ENCODE data around the gene ZNG1A.
A peak's percentile ranks its signal among the peaks of the same experiment; 100 is the strongest.
"Not testable (repeated sequence)": the region's sequence is repeated elsewhere in the genome, so short reads cannot be mapped to it uniquely, and the experiment has no call there.

ZNG1A gene

DNA sequence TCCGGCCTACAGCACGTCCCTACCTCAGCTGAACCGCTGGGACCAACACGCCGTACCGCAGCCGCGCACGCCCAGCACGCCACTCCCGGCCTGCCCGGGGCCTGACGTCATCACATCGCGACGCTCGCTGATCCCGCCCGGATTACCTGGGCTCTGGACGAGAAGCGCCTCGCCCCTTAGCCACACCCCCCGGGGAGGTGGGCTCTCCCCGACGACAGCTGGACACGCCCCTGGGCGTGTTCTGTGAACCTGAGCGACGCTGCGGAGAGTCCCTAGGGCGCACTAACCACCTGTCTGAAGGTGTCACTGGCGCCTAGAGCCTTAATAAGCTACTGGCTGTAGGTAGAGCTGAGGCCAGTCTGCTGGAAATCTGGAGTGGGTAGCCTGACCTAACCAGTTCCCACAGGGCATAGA, at the start of gene ZNG1A:
TSS of gene ZNG1A (minus strand) at position 87 of the 414 bp plus-strand sequence. CDS start 87 bp downstream, outside the sequence.
- Mint-ChIP-seq H3K4me3 (peak within 1 kb of the TSS; percentile 84), H3K27ac (peak within 1 kb of the TSS; percentile 88)
- H3K4me1 Mint-ChIP-seq (ENCODE audit: low read depth); H3K9me3 Mint-ChIP-seq; intact Hi-C loops (cut with micrococcal nuclease); H3K27me3 Mint-ChIP-seq; H3K36me3 Mint-ChIP-seq (ENCODE audit: low read depth): not testable (repeated sequence)

DNA sequence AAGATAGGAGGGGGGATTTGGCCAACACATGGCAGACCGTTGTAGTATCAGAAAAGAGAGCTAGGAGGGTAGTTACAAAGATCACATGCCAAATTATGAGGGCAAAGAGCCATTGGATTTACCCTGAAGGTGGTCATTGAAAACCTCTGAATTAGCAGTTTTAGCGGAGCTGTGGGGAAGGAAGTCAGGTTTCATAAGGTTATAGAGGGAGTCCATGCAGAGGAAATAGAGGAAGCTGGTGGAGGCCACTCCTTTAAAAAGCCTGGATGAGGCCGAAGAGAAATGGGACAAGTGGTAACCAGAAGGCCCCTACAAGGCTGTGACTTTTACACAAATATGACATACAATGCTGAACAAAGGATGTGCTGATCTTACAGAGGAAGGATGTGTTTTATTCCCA, 49.0 kb upstream of the ZNG1A start:
- H3K4me1 Mint-ChIP-seq (ENCODE audit: low read depth), result peaks cover 29% of the 10 kb centered on the region
- H3K36me3 Mint-ChIP-seq (ENCODE audit: low read depth), result peaks cover 5% of the 10 kb centered on the region
- no peaks in the 10 kb centered on the region for H3K27me3 Mint-ChIP-seq
- H3K4me3 Mint-ChIP-seq, result no peak overlapping the region
- H3K9me3 Mint-ChIP-seq, result no peaks in the 10 kb centered on the region
- intact Hi-C loops (cut with micrococcal nuclease), result no loop called here
- peak overlapping the region; percentile 44 for H3K27ac Mint-ChIP-seq

DNA sequence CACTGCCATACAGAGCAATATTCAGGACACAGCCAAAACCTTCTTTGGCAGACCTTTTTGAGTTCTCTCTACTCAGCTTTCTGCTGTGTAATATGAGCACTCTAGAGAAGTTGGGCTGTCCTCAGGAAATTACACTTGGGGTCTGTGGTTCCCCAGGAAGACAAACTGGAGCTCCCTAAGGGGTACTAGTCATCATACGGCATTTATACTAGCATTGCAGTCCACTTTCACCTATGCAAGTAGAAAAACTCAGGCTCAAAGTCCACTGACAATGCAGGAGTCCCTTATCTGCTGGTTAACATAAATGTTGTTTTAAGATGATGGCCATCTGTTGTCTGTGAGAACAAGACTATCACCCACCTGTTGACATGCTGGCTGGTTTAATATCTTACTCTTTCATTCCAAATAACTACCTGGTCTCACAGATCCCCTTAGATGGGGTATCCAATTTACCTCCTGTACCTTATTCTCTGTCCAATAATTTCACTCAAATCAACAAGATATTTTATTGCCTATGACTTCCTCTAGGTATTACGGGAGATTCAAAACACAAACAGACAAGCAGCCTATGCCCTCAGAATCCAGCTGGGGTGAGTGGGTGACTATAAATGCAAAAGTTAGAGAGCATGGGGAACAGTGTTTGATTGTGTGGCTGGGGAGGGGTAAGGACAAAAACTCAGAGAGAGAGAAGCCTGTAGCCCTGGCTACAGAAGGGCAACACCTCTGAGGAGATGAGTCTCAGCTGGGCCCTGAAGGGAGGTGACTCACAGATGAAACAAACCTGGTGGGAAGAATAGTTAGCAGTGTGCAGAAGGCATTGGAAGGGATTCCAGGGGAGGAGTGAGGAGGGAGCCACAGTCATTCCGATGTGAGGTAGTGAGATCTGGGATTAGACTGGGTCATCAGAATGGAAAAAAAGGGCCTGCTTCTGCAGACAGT, 46.0 kb upstream of the ZNG1A start:
- intact Hi-C loops (cut with micrococcal nuclease), result loop anchor here (5.0 kb wide), 1 partner anchor 32 kb away; no protein-coding TSS in a partner anchor
- H3K36me3 Mint-ChIP-seq (ENCODE audit: low read depth), result no peaks in the 10 kb centered on the region
- no peaks in the 10 kb centered on the region for H3K27me3 Mint-ChIP-seq
- peak overlapping the region; percentile 30 for H3K27ac Mint-ChIP-seq
- H3K4me1 Mint-ChIP-seq (ENCODE audit: low read depth), result peaks cover 32% of the 10 kb centered on the region
- H3K9me3 Mint-ChIP-seq, result no peaks in the 10 kb centered on the region
- H3K4me3 Mint-ChIP-seq, result peak overlapping the region; percentile 11

GRCh38 chr9:224026-224425, 45.2 kb upstream of the ZNG1A start:
- Mint-ChIP-seq H3K27me3 (no peaks in the 10 kb centered on the region), H3K36me3 (ENCODE audit: low read depth) (no peaks in the 10 kb centered on the region), H3K27ac (peak overlapping the region; percentile 30), H3K4me1 (ENCODE audit: low read depth) (peaks cover 37% of the 10 kb centered on the region), H3K4me3 (peak overlapping the region; percentile 11), H3K9me3 (no peaks in the 10 kb centered on the region)
- intact Hi-C loops (cut with micrococcal nuclease), result loop anchor here (5.0 kb wide), 1 partner anchor 33 kb away; no protein-coding TSS in a partner anchor

GRCh38 chr9:223152-223551, 44.3 kb upstream of the ZNG1A start:
- Mint-ChIP-seq H3K36me3 (ENCODE audit: low read depth) (no peaks in the 10 kb centered on the region), H3K4me3 (peak overlapping the region; percentile 27), H3K27me3 (no peaks in the 10 kb centered on the region), H3K4me1 (ENCODE audit: low read depth) (peaks cover 36% of the 10 kb centered on the region), H3K27ac (peak overlapping the region; percentile 76), H3K9me3 (no peaks in the 10 kb centered on the region)
- intact Hi-C loops (cut with micrococcal nuclease), result loop anchor here (5.0 kb wide), 1 partner anchor 34 kb away; no protein-coding TSS in a partner anchor

DNA sequence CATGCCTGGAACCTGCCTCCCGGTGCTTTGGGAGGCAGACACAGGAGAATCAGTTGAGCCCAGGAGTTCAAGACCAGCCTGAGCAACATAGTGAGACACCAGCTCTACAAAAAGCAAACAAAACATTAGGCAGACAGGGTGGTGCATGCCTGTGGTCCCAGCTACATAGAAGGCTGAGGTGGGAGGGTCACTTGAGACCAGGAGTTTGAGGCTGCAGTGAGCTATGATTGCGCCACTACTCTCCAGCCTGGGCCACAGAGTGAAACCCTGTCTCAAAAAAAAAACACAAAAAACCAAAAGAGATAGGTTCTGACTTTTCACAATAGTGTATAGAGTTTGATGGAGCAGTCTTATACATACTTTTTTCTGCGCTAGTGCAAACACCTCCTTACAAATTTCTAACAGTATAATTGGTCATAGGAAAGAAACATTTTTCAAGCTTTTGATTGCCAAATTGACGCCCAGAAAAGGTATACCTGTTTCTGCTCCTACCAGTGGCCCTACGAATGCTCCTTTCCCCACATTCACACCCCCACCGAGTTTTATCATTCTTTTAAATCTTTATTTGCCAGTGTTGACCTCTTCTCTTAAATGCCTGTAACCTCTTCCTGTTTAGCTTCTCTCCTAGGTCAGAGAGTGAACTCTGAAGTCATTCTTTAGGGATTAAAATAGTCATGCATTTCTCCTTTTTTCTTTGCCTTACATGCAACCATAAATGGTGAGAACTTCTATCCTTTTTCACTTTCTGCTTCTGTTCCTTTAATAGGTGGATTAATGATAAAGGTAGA, 43.3 kb upstream of the ZNG1A start:
- peaks cover 34% of the 10 kb centered on the region for H3K4me1 Mint-ChIP-seq (ENCODE audit: low read depth)
- intact Hi-C loops (cut with micrococcal nuclease), result loop anchor here (5.0 kb wide), 1 partner anchor 35 kb away; no protein-coding TSS in a partner anchor
- no peaks in the 10 kb centered on the region for H3K36me3 Mint-ChIP-seq (ENCODE audit: low read depth)
- H3K4me3 Mint-ChIP-seq, result no peak overlapping the region
- H3K27ac Mint-ChIP-seq, result peak overlapping the region; percentile 76
- no peaks in the 10 kb centered on the region for H3K9me3 Mint-ChIP-seq
- no peaks in the 10 kb centered on the region for H3K27me3 Mint-ChIP-seq

- peak overlapping the region; percentile 77 for H3K27ac Mint-ChIP-seq
- no peaks in the 10 kb centered on the region for H3K9me3 Mint-ChIP-seq
- peaks cover 10% of the 10 kb centered on the region for H3K36me3 Mint-ChIP-seq (ENCODE audit: low read depth)
- no peaks in the 10 kb centered on the region for H3K27me3 Mint-ChIP-seq
- intact Hi-C loops (cut with micrococcal nuclease), result loop anchor here (5.0 kb wide), 2 partner anchors 37 to 38 kb away; no protein-coding TSS in a partner anchor
- H3K4me1 Mint-ChIP-seq (ENCODE audit: low read depth), result peaks cover 44% of the 10 kb centered on the region
- peak overlapping the region; percentile 14 for H3K4me3 Mint-ChIP-seq
Measured at GRCh38 chr9:219670-220365, 41.0 kb upstream of the ZNG1A start.

- Mint-ChIP-seq H3K36me3 (ENCODE audit: low read depth) (peaks cover 17% of the 10 kb centered on the region), H3K4me1 (ENCODE audit: low read depth) (peaks cover 44% of the 10 kb centered on the region), H3K27ac (peak overlapping the region; percentile 77)
- not testable (repeated sequence) for H3K9me3 Mint-ChIP-seq, H3K4me3 Mint-ChIP-seq, H3K27me3 Mint-ChIP-seq
- intact Hi-C loops (cut with micrococcal nuclease), result loop anchor here (5.0 kb wide), 1 partner anchor 37 kb away; no protein-coding TSS in a partner anchor
Measured at GRCh38 chr9:219036-219435, 40.2 kb upstream of the ZNG1A start.

GRCh38 chr9:217950-218349, 39.1 kb upstream of the ZNG1A start:
- H3K4me1 Mint-ChIP-seq (ENCODE audit: low read depth), result peaks cover 41% of the 10 kb centered on the region
- H3K4me3 Mint-ChIP-seq, result no peak overlapping the region
- no peaks in the 10 kb centered on the region for H3K9me3 Mint-ChIP-seq
- no peaks in the 10 kb centered on the region for H3K27me3 Mint-ChIP-seq
- peaks cover 17% of the 10 kb centered on the region for H3K36me3 Mint-ChIP-seq (ENCODE audit: low read depth)
- intact Hi-C loops (cut with micrococcal nuclease), result loop anchor here (5.0 kb wide), 1 partner anchor 36 kb away; no protein-coding TSS in a partner anchor
- peak overlapping the region; percentile 98 for H3K27ac Mint-ChIP-seq

DNA sequence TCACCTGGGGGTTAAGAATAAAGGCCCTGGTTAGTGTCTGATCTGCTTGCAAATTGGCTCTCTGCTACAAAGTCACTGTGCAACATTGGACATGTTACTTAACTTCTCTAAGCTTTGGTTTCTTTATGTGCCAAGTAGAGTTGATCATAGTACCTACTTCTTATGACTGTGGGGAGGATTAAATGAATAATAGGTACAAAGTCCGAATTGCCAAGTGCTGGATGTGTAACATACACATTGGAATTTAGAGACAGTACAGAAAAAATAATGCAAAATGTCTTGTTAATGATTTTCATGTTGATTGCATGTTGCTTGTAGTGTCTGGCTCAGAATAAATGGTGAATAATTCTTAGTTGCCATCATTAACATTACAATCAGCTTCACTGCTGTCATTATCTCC, 38.0 kb upstream of the ZNG1A start:
- H3K27ac Mint-ChIP-seq, result peak overlapping the region; percentile 98
- peaks cover 30% of the 10 kb centered on the region for H3K4me1 Mint-ChIP-seq (ENCODE audit: low read depth)
- peak overlapping the region; percentile 92 for H3K4me3 Mint-ChIP-seq
- intact Hi-C loops (cut with micrococcal nuclease), result loop anchor here (5.0 kb wide), 1 partner anchor 35 kb away; no protein-coding TSS in a partner anchor
- no peaks in the 10 kb centered on the region for H3K27me3 Mint-ChIP-seq
- H3K9me3 Mint-ChIP-seq, result no peaks in the 10 kb centered on the region
- H3K36me3 Mint-ChIP-seq (ENCODE audit: low read depth), result peaks cover 17% of the 10 kb centered on the region

- H3K27ac Mint-ChIP-seq, result peak overlapping the region; percentile 98
- no peaks in the 10 kb centered on the region for H3K27me3 Mint-ChIP-seq
- peaks cover 28% of the 10 kb centered on the region for H3K4me1 Mint-ChIP-seq (ENCODE audit: low read depth)
- intact Hi-C loops (cut with micrococcal nuclease), result loop anchor here (2.0 to 5.0 kb wide), 3 partner anchors 33 to 81 kb away; no protein-coding TSS in a partner anchor
- no peaks in the 10 kb centered on the region for H3K9me3 Mint-ChIP-seq
- peak overlapping the region; percentile 92 for H3K4me3 Mint-ChIP-seq
- H3K36me3 Mint-ChIP-seq (ENCODE audit: low read depth), result peaks cover 17% of the 10 kb centered on the region
Measured at GRCh38 chr9:215631-216155, 36.8 kb upstream of the ZNG1A start.

DNA sequence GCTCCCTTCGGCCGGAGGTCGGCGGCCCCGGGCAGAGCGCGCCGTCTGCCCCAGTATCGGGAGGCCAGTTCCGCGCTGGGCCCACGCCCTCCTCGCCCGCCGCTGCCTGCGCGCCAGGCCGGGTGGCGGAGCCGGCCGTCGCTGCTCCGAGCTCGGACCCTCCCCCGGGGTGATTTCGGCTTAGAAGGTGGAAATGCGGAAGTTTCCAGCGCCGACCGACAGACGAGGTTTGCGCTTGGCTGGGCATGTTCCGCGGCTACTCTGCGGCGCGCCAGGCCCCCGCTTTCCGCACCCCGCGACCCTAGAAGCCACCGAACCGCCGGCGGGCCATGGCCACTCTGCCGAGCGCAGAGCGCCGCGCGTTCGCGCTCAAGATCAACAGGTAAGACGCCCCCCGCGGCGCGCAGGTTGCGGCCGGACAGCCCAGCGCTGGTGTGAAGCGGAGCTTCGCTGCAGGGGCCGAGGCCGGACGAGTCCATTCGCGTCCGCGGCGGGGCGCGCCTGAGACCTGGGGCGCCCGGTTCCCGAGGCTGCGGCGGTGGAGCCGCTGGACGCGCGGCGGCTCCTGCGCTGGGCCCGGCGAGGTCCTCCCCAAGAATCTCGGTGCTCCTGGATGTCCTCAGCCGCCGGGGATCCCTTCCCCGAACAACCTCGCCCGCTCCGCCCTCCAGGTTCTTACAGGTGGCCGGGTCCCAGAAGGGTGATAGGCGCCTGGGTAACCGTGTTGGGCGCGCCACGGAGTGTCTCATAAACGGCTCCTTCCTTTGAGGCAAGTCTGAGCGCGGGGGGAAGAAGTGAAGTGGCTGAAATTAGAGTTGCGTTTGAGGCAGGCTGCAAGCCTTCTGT, 36.0 kb upstream of the ZNG1A start, which contains the start of gene DOCK8:
TSS of gene DOCK8 (plus strand) at position 218 of the 846 bp plus-strand sequence. CDS start at position 330, 112 bp downstream.
- peaks cover 17% of the 10 kb centered on the region for H3K36me3 Mint-ChIP-seq (ENCODE audit: low read depth)
- peak within 1 kb of the TSS; percentile 98 for H3K27ac Mint-ChIP-seq
- no peaks in the 10 kb centered on the region for H3K9me3 Mint-ChIP-seq
- no peaks in the 10 kb centered on the region for H3K27me3 Mint-ChIP-seq
- H3K4me3 Mint-ChIP-seq, result peak within 1 kb of the TSS; percentile 92
- intact Hi-C loops (cut with micrococcal nuclease), result loop anchor here (2.0 to 5.0 kb wide), 3 partner anchors 33 to 82 kb away; no protein-coding TSS in a partner anchor
- peaks cover 22% of the 10 kb centered on the region for H3K4me1 Mint-ChIP-seq (ENCODE audit: low read depth)
